Epithelial cell of esophagus (primary cell): ENCODE data around the gene FBXW2.

Experiments used
- DNase-seq: peaks from one replicate; pipeline ENCODE4 v3.0.0; 2010; ENCODE audit warnings: low read depth
- H3K4me3 ChIP-seq: 2 replicates; pipeline ENCODE4 v1.5.1; 2011; ENCODE audit warnings: mild to moderate bottlenecking, low read length, control low read depth
- CTCF ChIP-seq: IDR thresholded peaks from 2 replicates; pipeline ENCODE4 v1.5.1; 2011; ENCODE audit warnings: low read depth, mild to moderate bottlenecking, low read length, control low read depth, inconsistent platforms; ENCODE audit not compliant: insufficient read depth; ENCODE audit errors: missing control alignments

Gene FBXW2

DNA sequence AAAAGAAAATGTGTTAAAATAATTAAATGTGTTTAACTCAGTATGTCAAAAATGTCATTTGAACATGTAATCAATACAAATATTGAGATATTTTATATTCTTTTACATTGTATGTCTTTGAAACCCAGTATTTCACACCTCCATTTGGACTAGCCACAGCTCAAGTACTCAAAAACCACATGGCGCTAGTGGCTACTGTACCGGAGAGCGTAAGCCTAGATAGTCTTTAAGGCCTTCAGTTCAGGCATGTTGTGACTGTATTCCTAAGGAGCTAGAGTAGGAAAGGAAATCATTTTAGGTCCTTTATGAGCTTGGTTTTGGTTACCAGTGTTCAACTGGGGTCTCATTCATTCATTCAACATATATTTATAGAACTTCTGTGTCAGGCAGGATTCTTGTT lies 12.8 kb downstream of the FBXW2 start:
- no peak for TF ChIP-seq CTCF
- no peak for DNase-seq
- H3K4me3 ChIP-seq = no peak overlapping the region

DNA sequence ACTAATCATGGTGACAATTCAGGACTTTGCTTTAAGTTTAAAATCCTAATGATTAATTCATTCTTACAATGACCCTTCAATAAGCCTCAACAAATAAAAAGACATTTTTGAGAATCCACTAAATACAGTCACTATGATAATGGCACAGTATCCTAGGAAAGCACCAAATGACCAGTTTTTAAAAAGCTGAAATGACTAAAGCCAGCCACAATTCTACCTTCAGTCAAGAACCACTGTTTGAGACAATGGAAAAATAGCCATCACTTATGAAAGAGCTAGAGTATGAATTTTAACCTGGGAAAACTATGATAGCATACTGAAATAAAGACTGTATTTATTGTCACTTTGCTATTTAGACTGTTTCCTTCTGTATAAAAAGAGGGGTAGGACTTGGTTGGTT lies 14.0 kb downstream of the FBXW2 start:
- DNase-seq = no peak
- TF ChIP-seq CTCF = no peak
- no peak overlapping the region for H3K4me3 ChIP-seq

DNA sequence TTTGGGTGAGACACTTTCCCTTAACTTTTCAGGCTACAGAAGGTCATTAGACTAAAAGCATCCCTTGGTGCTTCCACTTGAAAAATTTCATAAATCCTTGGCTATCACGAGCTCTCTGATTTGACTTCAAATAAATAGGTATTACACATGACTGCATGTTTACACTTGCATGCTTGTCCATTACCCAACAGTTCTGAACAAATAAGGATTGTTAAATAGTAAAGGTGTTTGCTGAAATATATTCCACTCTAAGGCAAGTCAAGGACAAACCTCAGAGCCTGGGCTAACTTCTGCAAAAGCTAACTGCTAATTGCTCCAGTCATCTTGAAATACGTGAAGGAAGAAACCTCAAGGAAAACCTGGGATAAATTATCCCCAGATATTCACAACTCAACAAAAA lies 14.5 kb downstream of the FBXW2 start:
- H3K4me3 ChIP-seq = no peak overlapping the region
- no peak for TF ChIP-seq CTCF
- DNase-seq = peak; percentile 86

DNA sequence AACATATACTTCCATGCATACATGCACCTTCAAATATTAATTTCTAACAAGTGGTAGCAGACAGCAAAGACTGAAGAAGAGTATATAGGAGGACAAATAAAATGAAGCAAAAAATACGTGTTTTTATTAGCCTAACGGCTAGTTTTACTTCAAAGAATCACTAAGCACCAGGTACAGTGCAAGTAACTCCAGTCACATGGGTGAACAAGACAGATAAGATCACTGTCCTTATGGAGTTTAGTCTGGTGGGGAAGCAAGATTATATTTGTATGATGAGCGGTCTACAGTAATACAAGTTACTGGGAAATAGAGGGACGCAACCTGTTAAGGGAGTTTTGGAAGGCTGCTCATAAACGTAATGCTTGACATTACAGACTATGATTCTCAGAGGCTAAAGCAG lies 16.0 kb downstream of the FBXW2 start:
- no peak overlapping the region for H3K4me3 ChIP-seq
- no peak for DNase-seq
- TF ChIP-seq CTCF = no peak

DNA sequence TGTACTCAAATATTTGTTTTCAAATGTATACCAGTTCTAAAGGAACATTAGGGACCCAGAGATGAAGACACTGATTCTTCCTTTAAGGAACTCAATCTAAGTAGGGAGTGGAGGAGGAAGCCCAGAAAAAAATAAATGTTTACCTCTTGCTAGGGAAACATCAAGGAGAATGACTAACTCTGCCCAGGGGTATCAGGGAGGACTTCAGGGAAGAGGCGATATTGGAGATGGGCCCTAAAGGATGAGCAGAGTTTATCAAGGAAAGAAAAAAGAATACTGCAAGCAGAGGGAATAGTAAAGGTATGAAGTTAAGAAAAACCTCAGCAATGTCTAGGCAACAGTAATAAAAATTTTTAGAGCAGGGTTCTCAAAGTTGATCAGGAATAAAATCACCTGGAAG lies 16.4 kb downstream of the FBXW2 start:
- peak; percentile 38 for DNase-seq
- no peak for TF ChIP-seq CTCF
- no peak overlapping the region for H3K4me3 ChIP-seq

DNA sequence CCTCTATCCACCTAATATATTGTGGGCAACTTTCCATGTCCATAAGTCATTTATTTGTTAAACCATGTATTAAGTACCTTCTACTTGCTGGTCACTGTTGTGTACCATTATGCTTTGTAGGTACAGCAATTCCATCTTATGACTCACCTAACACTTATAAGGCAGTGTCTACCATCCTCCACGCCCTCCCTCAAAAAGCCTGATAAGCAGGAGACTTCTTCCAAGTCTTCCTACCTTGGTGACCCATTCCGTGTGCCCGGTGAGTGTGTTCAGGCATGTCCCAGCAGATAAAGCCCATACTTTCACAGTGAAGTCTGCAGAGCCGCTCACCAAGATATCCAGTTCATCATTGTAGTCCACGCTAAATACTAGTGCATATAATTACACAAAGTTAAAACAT lies 17.4 kb downstream of the FBXW2 start:
- DNase-seq = peak; percentile 99
- TF ChIP-seq CTCF = no peak
- H3K4me3 ChIP-seq = no peak overlapping the region

GRCh38 chr9:120774719-120775118 lies 18.5 kb downstream of the FBXW2 start:
- no peak for TF ChIP-seq CTCF
- no peak overlapping the region for H3K4me3 ChIP-seq
- no peak for DNase-seq
